Lower leg skin (tissue), 3 donors: ENCODE measurements around the gene PCDHB12.
"Not testable (repeated sequence)": the region's sequence is repeated elsewhere in the genome, so short reads cannot be mapped to it uniquely, and the experiment has no call there.

Source experiments
- CTCF ChIP-seq, 3 donors: fragments of 450-650 bp; IDR thresholded peaks; one replicate each; pipeline ENCODE4 v1.5.1; 2016; ENCODE audit warnings: antibody characterized with exemption in 3 of 3, mild to moderate bottlenecking in 3 of 3, moderate library complexity in 2 of 3
- POLR2A ChIP-seq, 2 donors: fragments of 450-650 bp; IDR thresholded peaks; one replicate each; pipeline ENCODE4 v1.6.1; 2016 to 2017; ENCODE audit warnings: antibody characterized with exemption in 2 of 2, mild to moderate bottlenecking in 1 of 2, moderate library complexity in 1 of 2

GRCh38 chr5:141210281-141210680 is 1.8 kb downstream of the PCDHB12 start:
- TF ChIP-seq CTCF, POLR2A (IDR thresholded peaks at IDR 0.05): not testable (repeated sequence)
